CMK (cell line): ENCODE data around the gene DCAF17.
"Not testable (repeated sequence)": the region's sequence is repeated elsewhere in the genome, so short reads cannot be mapped to it uniquely, and the experiment has no call there.

ENCODE experiments used
- DNase-seq: peaks from one replicate; pipeline ENCODE4 v3.0.0-alpha.2; 2010; ENCODE audit warnings: low read depth

Gene DCAF17

GRCh38 chr2:171515672-171516298 is 81.8 kb downstream of the DCAF17 start:
- DNase-seq, result no peak

- no peak for DNase-seq
These were observed 82.8 kb downstream of the DCAF17 start for GRCh38 chr2:171516793-171517192.

- DNase-seq, result no peak
These were observed 86.4 kb downstream of the DCAF17 start for GRCh38 chr2:171520471-171520870.

GRCh38 chr2:171521361-171522051 is 87.5 kb downstream of the DCAF17 start:
- DNase-seq, result no peak

GRCh38 chr2:171522052-171522787 is 88.2 kb downstream of the DCAF17 start, which contains the start of gene CYBRD1:
CYBRD1 (plus strand) TSS chr2:171522474; CDS start chr2:171522546, 72 bp downstream.
- no peak for DNase-seq

GRCh38 chr2:171522788-171523087 is 88.7 kb downstream of the DCAF17 start:
- no peak for DNase-seq

GRCh38 chr2:171523088-171524017 is 89.3 kb downstream of the DCAF17 start:
- DNase-seq, result no peak

GRCh38 chr2:171524018-171524401 is 90.0 kb downstream of the DCAF17 start:
- DNase-seq, result no peak

- no peak for DNase-seq
These were observed 95.9 kb downstream of the DCAF17 start for GRCh38 chr2:171529914-171530313.

GRCh38 chr2:171530378-171530777 is 96.4 kb downstream of the DCAF17 start:
- no peak for DNase-seq

GRCh38 chr2:171530859-171531258 is 96.8 kb downstream of the DCAF17 start:
- DNase-seq, result not testable (repeated sequence)

GRCh38 chr2:171531291-171531690 is 97.3 kb downstream of the DCAF17 start:
- no peak for DNase-seq

GRCh38 chr2:171531836-171532450 is 97.9 kb downstream of the DCAF17 start:
- no peak for DNase-seq

- no peak for DNase-seq
These were observed 99.3 kb downstream of the DCAF17 start for GRCh38 chr2:171533331-171533730.
